Spleen (tissue), 11 donors: ENCODE results near the gene ROBO1. TPM values are rescaled to one million over a fixed set of nuclear protein-coding genes. Genes with fewer than 3 reads are reported as not detected.

Experiments used
- DNase-seq: peaks from one replicate; pipeline ENCODE4 v3.0.0-alpha.2; 2020
- H3K27ac ChIP-seq, 8 donors: fragments of 200-600 bp; sonication (generic) in 7 of 8; 1 replicate in 4 of 8; 2 replicates in 4 of 8; pipeline versions ENCODE4 v1.5.0 to v1.8.0; 2016 to 2021; ENCODE audit warnings: inconsistent platforms in 4 of 8, mild to moderate bottlenecking in 4 of 8, moderate library complexity in 1 of 8
- H3K27me3 ChIP-seq, 7 donors: fragments of 200-600 bp; sonication (generic) in 6 of 7; replicated peaks in 1 of 7; 1 replicate in 4 of 7; 2 replicates in 3 of 7; pipeline versions ENCODE4 v1.5.0 to v1.8.0; 2016 to 2021; ENCODE audit warnings: inconsistent platforms in 3 of 7, mild to moderate bottlenecking in 1 of 7
- H3K36me3 ChIP-seq, 6 donors: fragments of 200-600 bp; sonication (generic) in 5 of 6; 1 replicate in 4 of 6; 2 replicates in 2 of 6; pipeline versions ENCODE4 v1.5.0 to v1.8.0; 2016 to 2021; ENCODE audit warnings: inconsistent platforms in 2 of 6
- H3K4me1 ChIP-seq, 6 donors: fragments of 200-600 bp; sonication (generic) in 5 of 6; 1 replicate in 3 of 6; 2 replicates in 3 of 6; pipeline versions ENCODE4 v1.5.0 to v1.8.0; 2016 to 2021; ENCODE audit warnings: inconsistent platforms in 3 of 6
- H3K4me3 ChIP-seq, 8 donors: fragments of 200-600 bp; sonication (generic) in 7 of 8; 1 replicate in 4 of 8; 2 replicates in 4 of 8; pipeline versions ENCODE4 v1.5.0 to v1.8.0; 2016 to 2021; ENCODE audit warnings: inconsistent platforms in 4 of 8, mild to moderate bottlenecking in 4 of 8, moderate library complexity in 2 of 8
- H3K9me3 ChIP-seq, 8 donors: fragments of 200-600 bp; sonication (generic) in 7 of 8; 1 replicate in 4 of 8; 2 replicates in 4 of 8; pipeline versions ENCODE4 v1.5.0 to v1.8.0; 2016 to 2021; ENCODE audit warnings: inconsistent platforms in 4 of 8
- CTCF ChIP-seq, 11 experiments: fragments of 200-600 bp in 7 of 11; fragments of 450-650 bp in 4 of 11; sonication (generic) in 4 of 11; IDR thresholded peaks in 8 of 11; conservative IDR thresholded peaks in 3 of 11; 1 replicate in 7 of 11; 2 replicates in 4 of 11; pipeline versions ENCODE4 v1.4.0 to v1.8.0; 2016 to 2021; ENCODE audit warnings: antibody characterized with exemption in 11 of 11, inconsistent platforms in 4 of 11, mild to moderate bottlenecking in 1 of 11
- POLR2A ChIP-seq, 3 donors: fragments of 450-650 bp; IDR thresholded peaks; one replicate each; pipeline ENCODE4 v1.5.1; 2017; ENCODE audit warnings: antibody characterized with exemption in 3 of 3, mild to moderate bottlenecking in 1 of 3
- POLR2AphosphoS5 ChIP-seq, 3 donors: sonication (generic); formaldehyde crosslinking; IDR thresholded peaks; one replicate each; pipeline ENCODE4 v1.5.1; 2017; ENCODE audit warnings: antibody characterized with exemption in 3 of 3
- WGBS, 5 donors: extraction: QIAGEN DNeasy Blood & Tissue Kit in 3 of 5; methylation state at CpG; one replicate each; pipeline versions ENCODE4 v1.1.5 to v1.1.7; 2013 to 2018; 5-methylcytosine and 5-hydroxymethylcytosine counted together
- intact Hi-C: fragments of 100-400 bp; cut with DNase I; formaldehyde crosslinking; loops from one replicate; pipeline ENCODE4 v1.15.0; 2023; ENCODE audit warnings: low total_unique reads
- polyA plus RNA-seq, 3 donors: library from polyadenylated mRNA; stranded (reverse); fragments of 200-250 nt; gene quantifications; one replicate each; pipeline ENCODE4 v1.2.1, GENCODE V29; 2013
- total RNA-seq, 7 donors: library from RNA; depleted of rRNA in 3 of 7; stranded (reverse); fragments of >200 nt in 3 of 7; fragmentation: NEBNext Ultra II Directional in 4 of 7; extraction: Animal tissue kit (Norgen Biotek cat#: 25700) in 4 of 7; gene quantifications; one replicate each; pipeline versions ENCODE4 v1.1.0 to v1.2.1, GENCODE V29; 2016 to 2021
- donor health status: healthy with polysubstance abuse.
- donor health status: DM: no; HTN: no; CAD: no; lungs with moderate emphysema.
- donor health status: DM: no; HTN: no; CAD: no.
- donor health status: Bipolar disorder and iron deficiency.
- donor health status: healthy.
- donor health status: DM: no; HTN: no; CAD: no.
- donor health status: DM: yes; HTN: yes; CAD: no.

The ROBO1 gene
- total and polyA plus RNA-seq, 10 donors: 3.4 to 37.3 (median 26.0) TPM

GRCh38 chr3:78791753-78792152 lies 976.0 kb downstream of the ROBO1 start:
- TF ChIP-seq CTCF (IDR thresholded peaks at IDR 0.05 in 8 of 11, conservative IDR thresholded peaks at IDR 0.05 in 3 of 11) (no peak), POLR2A (IDR thresholded peaks at IDR 0.05) (no peak), POLR2AphosphoS5 (IDR thresholded peaks at IDR 0.05) (no peak)
- 57 to 97% (median 64%) methylated on average over 3 of the region's 3 CpGs for WGBS, 5 donors
- H3K9me3 ChIP-seq: peaks cover 0 to 7% (median 0%) of the 10 kb centered on the region in 8 donors
- no peak for DNase-seq
- no peak overlapping the region for H3K27ac ChIP-seq
- H3K36me3 ChIP-seq: no peaks in the 10 kb centered on the region
- intact Hi-C loops: no loop called here
- H3K4me3 ChIP-seq: no peak overlapping the region
- no peaks in the 10 kb centered on the region for H3K4me1 ChIP-seq
- H3K27me3 ChIP-seq: no peaks in the 10 kb centered on the region

- no peaks in the 10 kb centered on the region for H3K4me1 ChIP-seq
- H3K9me3 ChIP-seq: peaks cover 0 to 7% (median 0%) of the 10 kb centered on the region in 8 donors
- TF ChIP-seq POLR2A (IDR thresholded peaks at IDR 0.05) (no peak), CTCF (IDR thresholded peaks at IDR 0.05 in 8 of 11, conservative IDR thresholded peaks at IDR 0.05 in 3 of 11) (no peak), POLR2AphosphoS5 (IDR thresholded peaks at IDR 0.05) (no peak)
- H3K4me3 ChIP-seq: no peak overlapping the region
- WGBS, 5 donors: 83 to 94% (median 87%) methylated on average over 2 of the region's 2 CpGs
- no peaks in the 10 kb centered on the region for H3K36me3 ChIP-seq
- intact Hi-C loops: no loop called here
- DNase-seq: no peak
- no peaks in the 10 kb centered on the region for H3K27me3 ChIP-seq
- H3K27ac ChIP-seq: no peak overlapping the region
These were observed 979.0 kb downstream of the ROBO1 start for GRCh38 chr3:78788839-78789238.

GRCh38 chr3:78785004-78785403 lies 982.8 kb downstream of the ROBO1 start:
- Histone ChIP-seq H3K4me1 (no peaks in the 10 kb centered on the region), H3K9me3 (peaks cover 0 to 13% (median 4%) of the 10 kb centered on the region in 8 donors), H3K27ac (no peak overlapping the region), H3K36me3 (no peaks in the 10 kb centered on the region), H3K4me3 (no peak overlapping the region), H3K27me3 (no peaks in the 10 kb centered on the region)
- intact Hi-C loops: no loop called here
- TF ChIP-seq POLR2AphosphoS5 (IDR thresholded peaks at IDR 0.05) (no peak), POLR2A (IDR thresholded peaks at IDR 0.05) (no peak), CTCF (IDR thresholded peaks at IDR 0.05 in 8 of 11, conservative IDR thresholded peaks at IDR 0.05 in 3 of 11) (no peak)
- DNase-seq: no peak
- WGBS, 5 donors: 73 to 94% (median 88%) methylated on average over 1 of the region's 1 CpG

- TF ChIP-seq POLR2A (IDR thresholded peaks at IDR 0.05) (no peak), POLR2AphosphoS5 (IDR thresholded peaks at IDR 0.05) (no peak), CTCF (IDR thresholded peaks at IDR 0.05 in 8 of 11, conservative IDR thresholded peaks at IDR 0.05 in 3 of 11) (no peak)
- intact Hi-C loops: no loop called here
- no peak for DNase-seq
- Histone ChIP-seq H3K27ac (no peak overlapping the region), H3K27me3 (no peaks in the 10 kb centered on the region), H3K4me3 (no peak overlapping the region), H3K9me3 (peaks cover 0 to 19% (median 8%) of the 10 kb centered on the region in 8 donors), H3K36me3 (no peaks in the 10 kb centered on the region), H3K4me1 (no peaks in the 10 kb centered on the region)
These were observed 986.4 kb downstream of the ROBO1 start for GRCh38 chr3:78781351-78781750.
